Testis (tissue), 3 donors: ENCODE measurements around the gene CLUH. TPM values are rescaled to one million over a fixed set of nuclear protein-coding genes. Genes with fewer than 3 reads are reported as not detected.

Source experiments
- DNase-seq: peaks from one replicate; pipeline ENCODE4 v3.0.0-alpha.2; 2019
- H3K27ac ChIP-seq, 2 donors: fragments of 200-600 bp; sonication (generic); one replicate each; pipeline ENCODE4 v1.5.1; 2019
- H3K27me3 ChIP-seq: fragments of 200-600 bp; sonication (generic); one replicate; pipeline ENCODE4 v1.5.1; 2019
- H3K36me3 ChIP-seq: fragments of 200-600 bp; sonication (generic); one replicate; pipeline ENCODE4 v1.5.1; 2017; ENCODE audit warnings: low read depth; ENCODE audit errors: missing control alignments
- H3K4me1 ChIP-seq: fragments of 200-600 bp; sonication (generic); one replicate; pipeline ENCODE4 v1.5.1; 2019
- H3K4me3 ChIP-seq, 2 donors: fragments of 200-600 bp; sonication (generic); one replicate each; pipeline ENCODE4 v1.5.1; 2017 to 2019
- H3K9me3 ChIP-seq: fragments of 200-600 bp; sonication (generic); one replicate; pipeline ENCODE4 v1.5.1; 2017
- POLR2A ChIP-seq: fragments of 450-650 bp; IDR thresholded peaks from one replicate; pipeline ENCODE4 v1.6.1; 2017; ENCODE audit warnings: antibody characterized with exemption, mild to moderate bottlenecking, moderate library complexity
- WGBS, 2 donors: methylation state at CpG; one replicate each; pipeline ENCODE4 v1.1.5; 2018; 5-methylcytosine and 5-hydroxymethylcytosine counted together
- intact Hi-C: fragments of 100-400 bp; cut with DNase I; formaldehyde crosslinking; loops from one replicate; pipeline ENCODE4 v1.15.1; 2023; ENCODE audit warnings: low total_unique reads
- microRNA counts, 2 donors: library from miRNA; unstranded; fragments of <30 nt; microRNA quantifications; one replicate each; lab custom pipeline; 2016
- microRNA-seq, 2 donors: library from miRNA; unstranded; fragments of <30 nt; microRNA quantifications; one replicate each; pipeline ENCODE4, GENCODE V29; 2016; ENCODE audit warnings: borderline number of aligned reads in 2 of 2, borderline replicate concordance in 1 of 2
- polyA plus RNA-seq: library from polyadenylated mRNA; stranded (reverse); fragments of 350-450 nt; fragmentation: Illumina TruSeq; extraction: RNeasy Lipid Tissue Mini Kit (QIAGEN cat#74804); gene quantifications from one replicate; pipeline ENCODE4 v1.2.3, GENCODE V29; 2014; ENCODE audit warnings: low read depth, low replicate concordance; ENCODE audit not compliant: insufficient read depth
- small RNA-seq, 2 donors: library from RNA; depleted of rRNA; stranded (forward); fragments of <200 nt; gene quantifications; one replicate each; pipeline ENCODE3, GENCODE V24; 2016
- total RNA-seq, 2 donors: library from RNA; depleted of rRNA; stranded (reverse); fragments of >200 nt; gene quantifications; one replicate each; pipeline ENCODE4 v1.2.3, GENCODE V29; 2016
- TF ChIP-seq, protein P1 (sequence below), 3 experiments: fragments of 450-650 bp in 2 of 3; fragments of 200-600 bp in 1 of 3; sonication (generic) in 1 of 3; IDR thresholded peaks; one replicate each; pipeline ENCODE4 v1.5.1; 2016 to 2019; ENCODE audit warnings: antibody characterized with exemption in 3 of 3, mild to moderate bottlenecking in 2 of 3, moderate library complexity in 1 of 3

CLUH gene
- total and polyA plus RNA-seq, 3 donors from 2014 or later = 60.1 to 183 (median 173) TPM

DNA sequence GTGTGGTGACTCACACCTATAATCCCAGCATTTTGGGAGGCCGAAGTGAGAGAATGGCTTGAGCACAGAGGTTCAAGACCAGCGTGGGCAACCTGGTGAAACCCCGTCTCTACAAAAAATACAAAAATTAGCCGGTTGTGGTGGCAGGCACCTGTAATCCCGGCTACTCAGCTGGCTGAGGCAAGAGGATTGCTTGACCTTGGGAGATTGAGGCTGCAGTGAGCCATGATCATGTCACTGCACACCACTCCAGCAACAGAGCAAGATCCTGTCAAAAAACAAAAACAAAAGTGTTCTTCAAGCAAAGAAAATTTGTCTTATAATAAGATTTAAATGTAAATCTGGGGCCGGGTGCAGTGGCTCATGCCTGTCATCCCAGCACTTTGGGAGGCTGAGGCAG lies 66.6 kb downstream of the CLUH start:
- TF ChIP-seq, protein P1, sequence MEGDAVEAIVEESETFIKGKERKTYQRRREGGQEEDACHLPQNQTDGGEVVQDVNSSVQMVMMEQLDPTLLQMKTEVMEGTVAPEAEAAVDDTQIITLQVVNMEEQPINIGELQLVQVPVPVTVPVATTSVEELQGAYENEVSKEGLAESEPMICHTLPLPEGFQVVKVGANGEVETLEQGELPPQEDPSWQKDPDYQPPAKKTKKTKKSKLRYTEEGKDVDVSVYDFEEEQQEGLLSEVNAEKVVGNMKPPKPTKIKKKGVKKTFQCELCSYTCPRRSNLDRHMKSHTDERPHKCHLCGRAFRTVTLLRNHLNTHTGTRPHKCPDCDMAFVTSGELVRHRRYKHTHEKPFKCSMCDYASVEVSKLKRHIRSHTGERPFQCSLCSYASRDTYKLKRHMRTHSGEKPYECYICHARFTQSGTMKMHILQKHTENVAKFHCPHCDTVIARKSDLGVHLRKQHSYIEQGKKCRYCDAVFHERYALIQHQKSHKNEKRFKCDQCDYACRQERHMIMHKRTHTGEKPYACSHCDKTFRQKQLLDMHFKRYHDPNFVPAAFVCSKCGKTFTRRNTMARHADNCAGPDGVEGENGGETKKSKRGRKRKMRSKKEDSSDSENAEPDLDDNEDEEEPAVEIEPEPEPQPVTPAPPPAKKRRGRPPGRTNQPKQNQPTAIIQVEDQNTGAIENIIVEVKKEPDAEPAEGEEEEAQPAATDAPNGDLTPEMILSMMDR (IDR thresholded peaks at IDR 0.05) = no peak
- no peak for TF ChIP-seq POLR2A
- H3K27me3 ChIP-seq = no peaks in the 10 kb centered on the region
- intact Hi-C loops = no loop called here
- no peaks in the 10 kb centered on the region for H3K4me1 ChIP-seq
- WGBS, 2 donors = 64 to 65% methylated on average over 6 of the region's 6 CpGs
- H3K27ac ChIP-seq = no peak overlapping the region
- no peaks in the 10 kb centered on the region for H3K36me3 ChIP-seq
- H3K9me3 ChIP-seq = no peaks in the 10 kb centered on the region
- no peak for DNase-seq
- no peak overlapping the region for H3K4me3 ChIP-seq

MicroRNAs encoded within 50 kb of the gene (microRNA counts, 767-probe panel; counts per million panel counts)
- microRNA hsa-miR-1253 (lab: Ali Mortazavi, UCI) = 0 to 152 counts per million in 2 donors

Small RNAs within 50 kb of the gene (microRNA-seq; reads per million reads assigned to microRNA genes)
- 0 to 0.69 reads per million in 2 donors for gene MIR1253
- gene MIR6776 = 0 reads per million in 2 donors

Small RNAs within 50 kb of the gene (small RNA-seq; reads per million reads assigned to genes)
- gene MIR1253 (0 reads per million in 2 donors), gene MIR6776 (0 reads per million in 2 donors), gene RN7SL608P (0 reads per million in 2 donors), gene hsa-mir-1253 (0 reads per million in 2 donors)

Other genes starting within 250 kb of the CLUH start
- 10 to 100 TPM; 42.7 to 53.6 TPM for gene METTL16, start 199.9 kb downstream of the CLUH start, total RNA-seq
- 23.1 TPM for gene METTL16, start 199.9 kb downstream of the CLUH start, polyA plus RNA-seq
- 100 to 1,000 TPM; 157 to 225 TPM for gene PAFAH1B1, start 118.1 kb downstream of the CLUH start, total RNA-seq
- 597 TPM for gene PAFAH1B1, start 118.1 kb downstream of the CLUH start, polyA plus RNA-seq
- 1 to 10 TPM; 3.9 to 4.0 TPM for gene CCDC92B, start 37.9 kb upstream of the CLUH start, total RNA-seq
- gene CCDC92B, start 37.9 kb upstream of the CLUH start, polyA plus RNA-seq = 2.2 TPM
- gene RAP1GAP2, start 84.7 kb upstream of the CLUH start, total RNA-seq = 10 to 100 TPM; 15.1 to 21.7 TPM
- gene RAP1GAP2, start 84.7 kb upstream of the CLUH start, polyA plus RNA-seq = 10.4 TPM